H9 (cell line): Measurements from ENCODE around the gene IGLL5. TPM values are rescaled to one million over a fixed set of nuclear protein-coding genes. Genes with fewer than 3 reads are reported as not detected.

ENCODE experiments used
- DNase-seq: peaks from one replicate; pipeline ENCODE4 v3.0.0-alpha.2; 2017
- H2AFZ ChIP-seq: one replicate; pipeline ENCODE4 v1.6.1; 2013; ENCODE audit warnings: mild to moderate bottlenecking, low read length, control low read depth, moderate library complexity
- H2AK5ac ChIP-seq: 2 replicates; pipeline ENCODE4 v1.6.1; 2013; ENCODE audit warnings: low read length, control low read depth, mixed read lengths; ENCODE audit not compliant: insufficient read length
- H2BK120ac ChIP-seq: one replicate; pipeline ENCODE4 v1.6.1; 2013; ENCODE audit warnings: low read depth, mild to moderate bottlenecking, low read length, control low read depth, inconsistent platforms; ENCODE audit not compliant: poor library complexity, severe bottlenecking
- H2BK12ac ChIP-seq: 2 replicates; pipeline ENCODE4 v1.6.1; 2013; ENCODE audit warnings: low read length, control low read depth, mixed read lengths, low read depth; ENCODE audit not compliant: insufficient read length
- H2BK15ac ChIP-seq: 2 replicates; pipeline ENCODE4 v1.6.1; 2013; ENCODE audit warnings: low read depth, low read length, control low read depth
- H2BK20ac ChIP-seq: one replicate; pipeline ENCODE4 v1.6.1; 2013; ENCODE audit warnings: low read depth, mild to moderate bottlenecking, low read length, control low read depth, inconsistent platforms; ENCODE audit not compliant: poor library complexity, severe bottlenecking
- H2BK5ac ChIP-seq: 2 replicates; pipeline ENCODE4 v1.6.1; 2013; ENCODE audit warnings: low read length, control low read depth, mixed read lengths; ENCODE audit not compliant: insufficient read length
- H3K14ac ChIP-seq: 2 replicates; pipeline ENCODE4 v1.6.1; 2013; ENCODE audit warnings: low read length, control low read depth; ENCODE audit not compliant: insufficient read depth
- H3K18ac ChIP-seq: 2 replicates; pipeline ENCODE4 v1.6.1; 2013; ENCODE audit warnings: low read depth, mild to moderate bottlenecking, mixed read lengths, low read length, control low read depth; ENCODE audit not compliant: insufficient read length
- H3K23ac ChIP-seq: 2 replicates; pipeline ENCODE4 v1.6.1; 2013; ENCODE audit warnings: low read length, control low read depth, mixed read lengths, low read depth; ENCODE audit not compliant: insufficient read length
- H3K23me2 ChIP-seq: 2 replicates; pipeline ENCODE4 v1.6.1; 2013; ENCODE audit warnings: low read depth, mild to moderate bottlenecking, mixed read lengths, low read length, control low read depth; ENCODE audit not compliant: insufficient read length, poor library complexity, severe bottlenecking
- H3K27ac ChIP-seq: 2 replicates; pipeline ENCODE4 v1.5.1; 2013; ENCODE audit warnings: low read length, control low read depth, mixed read lengths, low read depth; ENCODE audit not compliant: insufficient read length
- H3K27me3 ChIP-seq: 2 replicates; pipeline ENCODE4 v1.6.1; 2013; ENCODE audit warnings: low read length, control low read depth, inconsistent platforms; ENCODE audit not compliant: insufficient read depth
- H3K4ac ChIP-seq: 2 replicates; pipeline ENCODE4 v1.6.1; 2013; ENCODE audit warnings: low read depth, mild to moderate bottlenecking, control low read depth, inconsistent platforms, low read length, moderate library complexity
- H3K4me1 ChIP-seq: 2 replicates; pipeline ENCODE4 v1.6.1; 2013; ENCODE audit warnings: low read length, control low read depth, inconsistent platforms; ENCODE audit not compliant: insufficient read depth
- H3K4me2 ChIP-seq: 2 replicates; pipeline ENCODE4 v1.6.1; 2013; ENCODE audit warnings: low read length, control low read depth, mixed read lengths; ENCODE audit not compliant: insufficient read length, insufficient read depth
- H3K56ac ChIP-seq: 2 replicates; pipeline ENCODE4 v1.6.1; 2013; ENCODE audit warnings: low read depth, mild to moderate bottlenecking, mixed read lengths, low read length, control low read depth; ENCODE audit not compliant: insufficient read length
- H3K79me1 ChIP-seq: 2 replicates; pipeline ENCODE4 v1.6.1; 2013; ENCODE audit warnings: low read depth, mild to moderate bottlenecking, moderate library complexity, low read length, control low read depth, inconsistent platforms; ENCODE audit not compliant: insufficient read depth, poor library complexity, severe bottlenecking
- H3K79me2 ChIP-seq: 2 replicates; pipeline ENCODE4 v1.6.1; 2013; ENCODE audit warnings: low read length, control low read depth, inconsistent platforms; ENCODE audit not compliant: insufficient read depth
- H3K9ac ChIP-seq: 2 replicates; pipeline ENCODE4 v1.6.1; 2013; ENCODE audit warnings: low read length, control low read depth, mixed read lengths; ENCODE audit not compliant: insufficient read length; ENCODE audit errors: extremely low read depth
- H3K9me3 ChIP-seq: one replicate; pipeline ENCODE4 v1.6.1; 2013; ENCODE audit warnings: low read depth, low read length, inconsistent platforms; ENCODE audit not compliant: control insufficient read depth
- H3T11ph ChIP-seq: one replicate; pipeline ENCODE4 v1.6.1; 2013; ENCODE audit warnings: mild to moderate bottlenecking, low read length, control low read depth, inconsistent platforms
- H4K20me1 ChIP-seq: one replicate; pipeline ENCODE4 v1.6.1; 2013; ENCODE audit not compliant: control insufficient read depth, insufficient read length, insufficient read depth
- H4K5ac ChIP-seq: 2 replicates; pipeline ENCODE4 v1.6.1; 2013; ENCODE audit warnings: low read depth, mild to moderate bottlenecking, mixed read lengths, low read length, control low read depth; ENCODE audit not compliant: insufficient read length
- H4K8ac ChIP-seq: replicated peaks from 2 replicates; pipeline ENCODE4 v1.6.1; 2013; ENCODE audit warnings: low read length, control low read depth, mixed read lengths, low read depth; ENCODE audit not compliant: insufficient read length
- H4K91ac ChIP-seq: 2 replicates; pipeline ENCODE4 v1.6.1; 2013; ENCODE audit warnings: low read depth, mild to moderate bottlenecking, moderate library complexity, mixed read lengths, low read length, control low read depth; ENCODE audit not compliant: insufficient read length
- H3K27ac Mint-ChIP-seq, 3 experiments: 2 replicates in 2 of 3; 3 replicates in 1 of 3; pipeline ENCODE4 v1.8.0; 2020 to 2021; ENCODE audit warnings: mixed read lengths in 3 of 3, mild to moderate bottlenecking in 1 of 3, moderate library complexity in 1 of 3
- H3K27me3 Mint-ChIP-seq: 2 replicates; pipeline ENCODE4 v1.8.0; 2021; ENCODE audit warnings: low read depth, mild to moderate bottlenecking, moderate library complexity, mixed read lengths
- H3K36me3 Mint-ChIP-seq, 3 experiments: 2 replicates in 2 of 3; 3 replicates in 1 of 3; pipeline ENCODE4 v1.8.0; 2020 to 2021; ENCODE audit warnings: low read depth in 3 of 3, mixed read lengths in 3 of 3; ENCODE audit not compliant: insufficient read depth in 1 of 3
- H3K4me1 Mint-ChIP-seq, 2 experiments: 2 replicates each; pipeline ENCODE4 v1.8.0; 2020; ENCODE audit warnings: mixed read lengths in 2 of 2
- H3K4me3 Mint-ChIP-seq, 2 experiments: 2 replicates in 1 of 2; 3 replicates in 1 of 2; pipeline ENCODE4 v1.8.0; 2020 to 2021; ENCODE audit warnings: mild to moderate bottlenecking in 2 of 2, mixed read lengths in 2 of 2, moderate library complexity in 1 of 2
- H3K9me3 Mint-ChIP-seq, 2 experiments: 2 replicates in 1 of 2; 3 replicates in 1 of 2; pipeline ENCODE4 v1.8.0; 2020; ENCODE audit warnings: mild to moderate bottlenecking in 2 of 2, mixed read lengths in 2 of 2, moderate library complexity in 1 of 2
- CTCF ChIP-seq: fragments of 200-600 bp; sonication (generic); conservative IDR thresholded peaks from 3 replicates; pipeline ENCODE4 v1.8.0; 2021; ENCODE audit warnings: antibody characterized with exemption, mild to moderate bottlenecking
- WGBS: extraction: QIAGEN DNeasy Blood & Tissue Kit; methylation state at CpG from one replicate; pipeline ENCODE4 v1.1.7; 2013; ENCODE audit warnings: missing lambda C conversion rate, low lambda C conversion rate, mixed read lengths; ENCODE audit not compliant: insufficient read length; ENCODE audit errors: extremely low coverage; 5-methylcytosine and 5-hydroxymethylcytosine counted together
- total RNA-seq: library from RNA; stranded (reverse); gene quantifications from 2 replicates; pipeline ENCODE4 v1.2.1, GENCODE V29; 2021

Gene IGLL5
- total RNA-seq, 1 experiment from 2014 or later, result not detected

GRCh38 chr22:22897091-22897490, 9.5 kb downstream of the IGLL5 start:
- no peak overlapping the region for H2AFZ ChIP-seq
- H3K27me3 ChIP-seq, result peaks cover 2% of the 10 kb centered on the region; the same call in 1 of the 2 replicates
- no peak overlapping the region for H3K18ac ChIP-seq
- H2BK120ac ChIP-seq, result no peak overlapping the region
- H4K91ac ChIP-seq, result no peak overlapping the region
- H3K23me2 ChIP-seq, result no peaks in the 10 kb centered on the region
- no peaks in the 10 kb centered on the region for H3K9me3 ChIP-seq
- H2BK12ac ChIP-seq, result no peak overlapping the region
- H2BK5ac ChIP-seq, result no peak overlapping the region
- no peak overlapping the region for H3K56ac ChIP-seq
- TF ChIP-seq CTCF, result no peak
- H2BK15ac ChIP-seq, result no peak overlapping the region
- Mint-ChIP-seq H3K9me3 (no peaks in the 10 kb centered on the region), H3K4me1 (no peaks in the 10 kb centered on the region), H3K36me3 (no peaks in the 10 kb centered on the region), H3K27ac (no peak overlapping the region), H3K4me3 (no peak overlapping the region), H3K27me3 (peaks cover 95% of the 10 kb centered on the region)
- H3K79me2 ChIP-seq, result no peaks in the 10 kb centered on the region
- no peak overlapping the region for H3K4me2 ChIP-seq
- DNase-seq, result no peak
- no peak overlapping the region for H3K23ac ChIP-seq
- H3K4me1 ChIP-seq, result no peaks in the 10 kb centered on the region
- no CpG with 5 or more reads among the region's 3 CpGs for WGBS
- no peak overlapping the region for H3T11ph ChIP-seq
- no peak overlapping the region; the same call in 1 of the 2 replicates for H3K14ac ChIP-seq
- no peak overlapping the region for H3K27ac ChIP-seq
- H3K9ac ChIP-seq, result no peak overlapping the region
- H3K79me1 ChIP-seq, result no peaks in the 10 kb centered on the region
- H2BK20ac ChIP-seq, result no peak overlapping the region
- no peaks in the 10 kb centered on the region for H4K20me1 ChIP-seq
- H3K4ac ChIP-seq, result no peak overlapping the region
- H2AK5ac ChIP-seq, result no peak overlapping the region
- H4K8ac ChIP-seq, result no peak overlapping the region
- no peak overlapping the region for H4K5ac ChIP-seq
